GM23338 (cell line): ENCODE results near the gene GAPDHS. TPM values are rescaled to one million over a fixed set of nuclear protein-coding genes. Genes with fewer than 3 reads are reported as not detected.
A peak's percentile ranks its signal among the peaks of the same experiment; 100 is the strongest.

ENCODE experiments used
- ATAC-seq: fragments of 200-7000 bp; cut with Tn5 transposase; 3 replicates; pipeline ENCODE4 v1.9.1; 2020
- DNase-seq: peaks from one replicate; pipeline ENCODE4 v3.0.0-alpha.2; 2015; ENCODE audit warnings: low spot score
- H2AFZ ChIP-seq: fragments of 200-600 bp; sonication (generic); 2 replicates; pipeline ENCODE4 v1.8.0; 2016; ENCODE audit warnings: antibody characterized with exemption, mild to moderate bottlenecking, moderate library complexity
- H3F3A ChIP-seq: fragments of 200-600 bp; sonication (generic); replicated peaks from 2 replicates; pipeline ENCODE4 v1.8.0; 2017; ENCODE audit warnings: antibody characterized with exemption, mixed run types, low read depth
- H3K27ac ChIP-seq: fragments of 200-600 bp; sonication (generic); 2 replicates; pipeline ENCODE4 v1.6.1; 2016; ENCODE audit warnings: low read depth
- H3K27me3 ChIP-seq: fragments of 200-600 bp; sonication (generic); 2 replicates; pipeline ENCODE4 v1.8.0; 2016; ENCODE audit warnings: mild to moderate bottlenecking, mixed run types, moderate library complexity; ENCODE audit not compliant: insufficient read depth
- H3K36me3 ChIP-seq: fragments of 200-600 bp; sonication (generic); 2 replicates; pipeline ENCODE4 v1.8.0; 2016; ENCODE audit warnings: mild to moderate bottlenecking; ENCODE audit not compliant: insufficient read depth
- H3K4me1 ChIP-seq: fragments of 200-600 bp; sonication (generic); 2 replicates; pipeline ENCODE4 v1.8.0; 2016; ENCODE audit warnings: mild to moderate bottlenecking, moderate library complexity; ENCODE audit not compliant: insufficient read depth
- H3K4me2 ChIP-seq: fragments of 200-600 bp; sonication (generic); 2 replicates; pipeline ENCODE4 v1.7.1; 2017; ENCODE audit warnings: mixed run types
- H3K4me3 ChIP-seq: fragments of 200-600 bp; sonication (generic); 2 replicates; pipeline ENCODE4 v1.6.1; 2016; ENCODE audit warnings: mixed run types
- H3K79me2 ChIP-seq: fragments of 200-600 bp; sonication (generic); replicated peaks from 2 replicates; pipeline ENCODE4 v1.8.0; 2017; ENCODE audit warnings: mild to moderate bottlenecking; ENCODE audit not compliant: insufficient read depth
- H3K9me2 ChIP-seq: fragments of 200-600 bp; sonication (generic); 2 replicates; pipeline ENCODE4 v1.8.0; 2017; ENCODE audit not compliant: insufficient read depth
- H4K20me1 ChIP-seq: fragments of 200-600 bp; sonication (generic); replicated peaks from 2 replicates; pipeline ENCODE4 v1.8.0; 2017; ENCODE audit warnings: mild to moderate bottlenecking; ENCODE audit not compliant: insufficient read depth
- H3K27ac Mint-ChIP-seq: 2 replicates; pipeline ENCODE4 v1.8.0; 2020; ENCODE audit warnings: inconsistent platforms, mild to moderate bottlenecking, moderate library complexity, mixed read lengths
- H3K27me3 Mint-ChIP-seq: 3 replicates; pipeline ENCODE4 v1.8.0; 2022; ENCODE audit warnings: low read depth, mild to moderate bottlenecking, moderate library complexity, mixed read lengths, inconsistent platforms; ENCODE audit not compliant: insufficient read depth, poor library complexity
- H3K36me3 Mint-ChIP-seq: 3 replicates; pipeline ENCODE4 v1.8.0; 2021; ENCODE audit warnings: low read depth, mild to moderate bottlenecking, inconsistent platforms, moderate library complexity, mixed read lengths
- H3K4me1 Mint-ChIP-seq: 3 replicates; pipeline ENCODE4 v1.8.0; 2020; ENCODE audit warnings: mild to moderate bottlenecking, inconsistent platforms, mixed read lengths
- H3K4me3 Mint-ChIP-seq: 3 replicates; pipeline ENCODE4 v1.8.0; 2021; ENCODE audit warnings: moderate library complexity, mild to moderate bottlenecking, inconsistent platforms, mixed read lengths
- H3K9me3 Mint-ChIP-seq: 3 replicates; pipeline ENCODE4 v1.8.0; 2020; ENCODE audit warnings: moderate library complexity, mild to moderate bottlenecking, inconsistent platforms, mixed read lengths
- CREB1 ChIP-seq: fragments of 250-450 bp; sonication (Bioruptor Pico); IDR thresholded peaks from 2 replicates; pipeline ENCODE4 v1.5.0; 2020; ENCODE audit warnings: low read depth, mild to moderate bottlenecking, moderate library complexity
- CTCF ChIP-seq, 2 experiments: fragments of 200-600 bp in 1 of 2; sonication (generic) in 1 of 2; conservative IDR thresholded peaks; 2 replicates each; pipeline versions ENCODE4 v1.5.1 to v1.6.1; 2016 to 2017; ENCODE audit warnings: antibody characterized with exemption in 2 of 2, low read depth in 2 of 2, mild to moderate bottlenecking in 2 of 2, moderate library complexity in 1 of 2
- EZH2 ChIP-seq: fragments of 200-600 bp; sonication (generic); IDR thresholded peaks from one replicate; pipeline ENCODE4 v1.8.0; 2017; ENCODE audit warnings: antibody characterized with exemption, mild to moderate bottlenecking, low read depth; ENCODE audit not compliant: unreplicated experiment
- JUNB ChIP-seq: IDR thresholded peaks from one replicate; pipeline ENCODE4 v1.6.1; 2016; ENCODE audit warnings: antibody characterized with exemption; ENCODE audit not compliant: unreplicated experiment
- POLR2AphosphoS5 ChIP-seq: IDR thresholded peaks from 2 replicates; pipeline ENCODE4 v1.6.1; 2016; ENCODE audit warnings: antibody characterized with exemption, low read depth
- REST ChIP-seq: IDR thresholded peaks from one replicate; pipeline ENCODE4 v1.6.1; 2018; ENCODE audit warnings: antibody characterized with exemption; ENCODE audit not compliant: unreplicated experiment
- STAT1 ChIP-seq: IDR thresholded peaks from one replicate; pipeline ENCODE4 v1.6.1; 2016; ENCODE audit warnings: antibody characterized with exemption; ENCODE audit not compliant: unreplicated experiment
- ZNF114 ChIP-seq: fragments of 250-450 bp; sonication (Bioruptor Pico); IDR thresholded peaks from 2 replicates; pipeline ENCODE4 v1.5.0; 2020; ENCODE audit warnings: mild to moderate bottlenecking, moderate library complexity
- ZNF331 ChIP-seq: fragments of 250-450 bp; sonication (Bioruptor Pico); IDR thresholded peaks from 2 replicates; pipeline ENCODE4 v1.5.0; 2020; ENCODE audit warnings: low read depth, mild to moderate bottlenecking, moderate library complexity
- polyA plus RNA-seq: library from polyadenylated mRNA; unstranded; fragments of >200 nt; fragmentation: Nextera tagmentation; extraction: Ambion mirVana; gene quantifications from 2 replicates; pipeline ENCODE4 v1.2.1, GENCODE V29; 2016
- total RNA-seq: library from RNA; depleted of rRNA; stranded (reverse); fragments of >200 nt; shearing (Covaris generic); gene quantifications from 2 replicates; pipeline ENCODE4 v1.2.3, GENCODE V29; 2014

Gene GAPDHS
- total and polyA plus RNA-seq, 2 experiments from 2014 or later = not detected

- no peak; the same call in 1 of the 2 replicates for TF ChIP-seq POLR2AphosphoS5
- no peak for TF ChIP-seq JUNB
- TF ChIP-seq CTCF (conservative IDR thresholded peaks at IDR 0.05; ENCODE audit: low read depth in 2 of 2) = peak in 1 of 2 experiments; percentile 25; a peak in 1 of 4 replicates
- Mint-ChIP-seq H3K36me3 (no peaks in the 10 kb centered on the region; the same call in 2 of the 3 replicates), H3K27me3 (peaks cover 27% of the 10 kb centered on the region), H3K9me3 (no peaks in the 10 kb centered on the region; the same call in 1 of the 3 replicates), H3K4me1 (peaks cover 12% of the 10 kb centered on the region), H3K4me3 (peak overlapping the region; percentile 85), H3K27ac (peak overlapping the region; percentile 91)
- H4K20me1 ChIP-seq = no peaks in the 10 kb centered on the region
- no peaks in the 10 kb centered on the region for H3K79me2 ChIP-seq
- H3K4me1 ChIP-seq = peaks cover 8% of the 10 kb centered on the region; the same call in 1 of the 2 replicates
- no peak overlapping the region for H3K27ac ChIP-seq
- H3K4me2 ChIP-seq = peak overlapping the region; percentile 84
- ATAC-seq (peak; percentile 89), DNase-seq (peak; percentile 95)
- H3F3A ChIP-seq = peaks cover 11% of the 10 kb centered on the region; the same call in 1 of the 2 replicates
- H3K36me3 ChIP-seq = no peaks in the 10 kb centered on the region
- peaks cover 10% of the 10 kb centered on the region for H3K27me3 ChIP-seq
- peak overlapping the region; percentile 93; the same call in 1 of the 2 replicates for H2AFZ ChIP-seq
- no peaks in the 10 kb centered on the region for H3K9me2 ChIP-seq
- peak overlapping the region; percentile 79 for H3K4me3 ChIP-seq
These were observed 24.5 kb downstream of the GAPDHS start for GRCh38 chr19:35557539-35558399.

- Mint-ChIP-seq H3K27me3 (peaks cover 26% of the 10 kb centered on the region), H3K27ac (no peak overlapping the region), H3K4me3 (peak overlapping the region; percentile 85), H3K36me3 (no peaks in the 10 kb centered on the region; the same call in 2 of the 3 replicates), H3K9me3 (no peaks in the 10 kb centered on the region; the same call in 1 of the 3 replicates), H3K4me1 (peaks cover 12% of the 10 kb centered on the region)
- Histone ChIP-seq H3K27ac (no peak overlapping the region), H3K27me3 (peaks cover 10% of the 10 kb centered on the region), H3K9me2 (no peaks in the 10 kb centered on the region), H3F3A (peaks cover 11% of the 10 kb centered on the region; the same call in 1 of the 2 replicates), H3K4me2 (peak overlapping the region; percentile 84), H3K79me2 (no peaks in the 10 kb centered on the region), H2AFZ (no peak overlapping the region), H3K36me3 (no peaks in the 10 kb centered on the region), H4K20me1 (no peaks in the 10 kb centered on the region), H3K4me1 (peaks cover 8% of the 10 kb centered on the region; the same call in 1 of the 2 replicates), H3K4me3 (peak overlapping the region; percentile 79)
- ATAC-seq (peak; percentile 23), DNase-seq (no peak)
- TF ChIP-seq JUNB (no peak), CREB1 (CRISPR knock-in tag) (no peak), ZNF331 (CRISPR knock-in tag) (no peak), CTCF (conservative IDR thresholded peaks at IDR 0.05; ENCODE audit: low read depth in 2 of 2) (no peak), ZNF114 (CRISPR knock-in tag) (no peak), REST (no peak), STAT1 (no peak), EZH2 (no peak)
These were observed 25.4 kb downstream of the GAPDHS start for GRCh38 chr19:35558400-35559280.
